Esophagus muscularis mucosa (tissue), 3 donors: ENCODE results near the gene TEAD3.

Experiments
- POLR2A ChIP-seq: fragments of 450-650 bp; IDR thresholded peaks from one replicate; pipeline ENCODE4 v1.6.1; 2017; ENCODE audit warnings: antibody characterized with exemption, moderate library complexity, mild to moderate bottlenecking, low read depth
- POLR2AphosphoS5 ChIP-seq, 2 donors: sonication (generic); formaldehyde crosslinking; IDR thresholded peaks; one replicate each; pipeline ENCODE4 v1.6.1; 2017; ENCODE audit warnings: antibody characterized with exemption in 2 of 2
- TF ChIP-seq, protein P1 (sequence below), 3 experiments: fragments of 200-600 bp in 2 of 3; fragments of 450-650 bp in 1 of 3; sonication (generic) in 2 of 3; IDR thresholded peaks; one replicate each; pipeline ENCODE4 v1.5.1; 2017 to 2019; ENCODE audit warnings: antibody characterized with exemption in 3 of 3, mild to moderate bottlenecking in 2 of 3, moderate library complexity in 1 of 3

DNA sequence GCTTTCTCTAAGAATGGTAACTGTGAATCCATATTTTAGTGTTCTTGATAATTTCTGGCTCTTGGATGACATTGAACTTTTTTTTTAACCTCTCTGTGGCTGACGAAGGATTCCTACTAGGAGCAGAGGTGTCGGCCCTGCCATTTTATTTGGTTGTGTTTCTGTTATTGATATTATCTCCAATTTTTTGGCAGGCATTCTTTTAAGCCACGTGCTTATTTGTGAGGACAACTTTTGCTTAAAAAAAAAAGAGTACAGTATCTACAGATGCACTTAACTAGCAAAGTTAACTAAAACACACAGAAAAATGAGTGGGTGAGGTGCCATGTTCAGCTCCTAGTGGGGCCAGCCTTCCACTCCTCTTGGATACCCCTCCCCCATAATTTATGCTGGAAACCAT is 43.6 kb downstream of the TEAD3 start:
- TF ChIP-seq POLR2A: no peak
- TF ChIP-seq, protein P1, sequence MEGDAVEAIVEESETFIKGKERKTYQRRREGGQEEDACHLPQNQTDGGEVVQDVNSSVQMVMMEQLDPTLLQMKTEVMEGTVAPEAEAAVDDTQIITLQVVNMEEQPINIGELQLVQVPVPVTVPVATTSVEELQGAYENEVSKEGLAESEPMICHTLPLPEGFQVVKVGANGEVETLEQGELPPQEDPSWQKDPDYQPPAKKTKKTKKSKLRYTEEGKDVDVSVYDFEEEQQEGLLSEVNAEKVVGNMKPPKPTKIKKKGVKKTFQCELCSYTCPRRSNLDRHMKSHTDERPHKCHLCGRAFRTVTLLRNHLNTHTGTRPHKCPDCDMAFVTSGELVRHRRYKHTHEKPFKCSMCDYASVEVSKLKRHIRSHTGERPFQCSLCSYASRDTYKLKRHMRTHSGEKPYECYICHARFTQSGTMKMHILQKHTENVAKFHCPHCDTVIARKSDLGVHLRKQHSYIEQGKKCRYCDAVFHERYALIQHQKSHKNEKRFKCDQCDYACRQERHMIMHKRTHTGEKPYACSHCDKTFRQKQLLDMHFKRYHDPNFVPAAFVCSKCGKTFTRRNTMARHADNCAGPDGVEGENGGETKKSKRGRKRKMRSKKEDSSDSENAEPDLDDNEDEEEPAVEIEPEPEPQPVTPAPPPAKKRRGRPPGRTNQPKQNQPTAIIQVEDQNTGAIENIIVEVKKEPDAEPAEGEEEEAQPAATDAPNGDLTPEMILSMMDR (IDR thresholded peaks at IDR 0.05): no peak
- TF ChIP-seq POLR2AphosphoS5 (IDR thresholded peaks at IDR 0.05): no peak
